CD4-positive, alpha-beta T cell treated with Interleukin-1 beta for 1 hour (primary cell): ENCODE results near the gene IFT52.
A peak's percentile ranks its signal among the peaks of the same experiment; 100 is the strongest.
"Not testable (repeated sequence)": the region's sequence is repeated elsewhere in the genome, so short reads cannot be mapped to it uniquely, and the experiment has no call there.

Source experiments
- DNase-seq, 2 donors: peaks; one replicate each; pipeline ENCODE4 v3.0.0-alpha.2; 2020 to 2022

IFT52 gene

DNA sequence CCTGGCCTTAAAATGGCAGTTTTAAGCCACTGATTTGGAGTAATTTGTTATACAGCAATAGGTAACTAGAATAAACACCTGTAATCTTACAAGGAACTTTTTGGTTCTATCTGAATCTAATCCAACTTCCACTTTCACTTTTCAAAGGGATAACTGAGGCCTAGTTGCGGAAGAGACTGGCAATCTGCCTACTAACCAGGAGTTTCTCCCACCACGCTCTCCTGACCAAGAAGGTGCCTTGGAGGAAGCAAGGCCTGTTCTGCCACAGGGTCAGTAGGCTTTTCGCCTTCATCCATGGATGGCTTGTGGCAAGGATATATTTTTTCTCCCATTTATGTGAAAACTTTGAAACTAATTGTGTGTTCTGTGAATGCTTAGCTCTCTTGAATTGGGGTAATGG is 63.2 kb downstream of the IFT52 start:
- DNase-seq: no peak

DNA sequence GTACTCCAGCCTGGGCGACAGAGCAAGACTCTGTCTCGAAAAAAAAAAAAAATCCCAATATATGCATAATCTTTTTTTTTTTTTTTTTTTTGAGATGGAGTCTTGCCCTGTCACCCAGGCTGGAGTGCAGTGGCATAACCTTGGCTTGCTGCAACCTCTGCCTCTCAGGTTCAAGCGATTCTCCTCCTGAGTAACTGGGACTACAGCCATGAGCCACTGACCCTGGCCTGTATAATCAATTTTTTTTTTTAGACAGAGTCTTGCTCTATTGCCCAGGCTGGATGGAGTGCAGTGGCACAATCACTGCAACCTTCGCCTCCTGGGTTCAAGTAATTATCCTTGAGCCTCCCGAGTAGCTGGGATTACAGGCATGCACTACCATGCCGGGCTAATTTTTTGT is 64.4 kb downstream of the IFT52 start:
- DNase-seq: not testable (repeated sequence)

DNA sequence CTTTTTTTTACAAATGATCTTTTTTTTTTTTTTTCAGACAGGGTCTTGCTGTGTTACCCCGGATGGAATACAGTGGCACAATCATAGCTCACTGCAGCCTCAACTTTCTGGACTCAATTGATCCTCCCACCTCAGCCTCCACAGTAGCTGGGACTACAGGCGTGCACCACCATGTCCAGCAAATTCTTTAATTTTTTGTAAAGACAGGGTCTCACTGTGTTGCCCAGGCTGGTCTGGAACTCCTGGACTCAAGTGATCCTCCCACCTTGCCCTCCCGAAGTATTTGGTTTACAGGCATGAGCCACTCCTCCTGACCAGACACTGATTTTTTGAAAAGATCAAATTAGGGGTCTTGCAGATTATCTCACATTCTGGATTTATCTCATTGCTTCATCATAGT is 65.2 kb downstream of the IFT52 start:
- DNase-seq: no peak

DNA sequence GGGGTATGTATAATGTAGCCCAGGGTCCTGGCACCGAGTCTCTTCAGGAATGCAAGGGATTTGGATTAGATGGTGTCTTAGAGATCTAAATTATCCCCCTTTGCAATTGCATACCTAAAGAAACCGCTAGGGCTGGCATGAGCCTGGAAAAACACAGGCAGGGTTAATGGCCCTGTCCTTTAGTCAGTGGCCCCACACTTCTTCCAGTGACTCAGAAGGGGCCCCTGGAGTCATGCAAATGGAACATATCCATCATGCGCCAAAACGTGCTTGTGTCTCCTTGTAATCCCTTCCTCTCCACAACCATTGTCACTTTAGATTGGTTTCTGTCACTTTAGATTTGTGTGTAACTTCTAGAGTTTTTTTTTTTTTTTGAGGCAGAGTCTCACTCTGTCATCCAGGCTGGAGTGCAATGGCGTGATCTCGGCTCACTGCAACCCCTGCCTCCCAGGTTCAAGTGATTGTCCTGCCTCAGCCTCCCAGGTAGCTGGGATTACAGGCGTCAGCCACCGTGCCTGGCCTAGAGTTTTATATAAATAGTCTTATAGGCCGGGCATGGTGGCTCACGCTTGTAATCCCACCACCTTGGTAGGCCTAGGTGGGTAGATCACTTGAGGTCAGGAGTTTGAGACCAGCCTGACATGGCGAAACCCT is 67.5 kb downstream of the IFT52 start:
- no peak for DNase-seq

DNA sequence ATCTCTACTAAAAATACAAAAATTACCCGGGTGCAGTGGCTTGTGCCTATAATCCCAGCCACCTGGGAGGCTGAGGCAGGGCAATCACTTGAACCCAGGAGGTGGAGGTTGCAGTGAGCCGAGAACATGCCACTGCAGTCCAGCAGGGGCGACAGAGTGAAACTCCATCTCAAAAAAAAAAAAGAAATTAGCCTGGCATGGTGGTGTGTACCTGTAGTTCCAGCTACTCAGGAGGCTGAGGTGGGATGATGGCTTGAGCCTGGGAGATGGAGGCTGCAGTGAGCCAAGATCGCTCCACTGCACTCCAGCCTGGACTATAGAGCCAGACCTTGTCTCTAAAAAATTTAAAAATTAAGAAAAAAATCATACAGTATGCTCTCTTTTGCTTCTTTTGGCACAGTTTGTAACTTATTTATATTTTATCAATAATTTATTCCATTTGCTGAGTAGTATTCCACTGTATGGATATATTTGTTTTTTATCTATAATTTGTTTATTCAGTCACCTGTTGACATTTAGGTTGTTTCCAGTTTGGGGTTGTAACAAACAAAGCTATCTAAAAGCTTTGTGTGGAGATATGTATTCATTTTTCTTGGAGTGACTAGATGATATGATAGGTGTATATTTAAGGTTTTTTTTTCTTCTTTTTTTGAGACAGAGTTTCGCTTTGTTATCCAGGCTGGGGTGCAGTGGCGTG is 68.1 kb downstream of the IFT52 start:
- no peak for DNase-seq

DNA sequence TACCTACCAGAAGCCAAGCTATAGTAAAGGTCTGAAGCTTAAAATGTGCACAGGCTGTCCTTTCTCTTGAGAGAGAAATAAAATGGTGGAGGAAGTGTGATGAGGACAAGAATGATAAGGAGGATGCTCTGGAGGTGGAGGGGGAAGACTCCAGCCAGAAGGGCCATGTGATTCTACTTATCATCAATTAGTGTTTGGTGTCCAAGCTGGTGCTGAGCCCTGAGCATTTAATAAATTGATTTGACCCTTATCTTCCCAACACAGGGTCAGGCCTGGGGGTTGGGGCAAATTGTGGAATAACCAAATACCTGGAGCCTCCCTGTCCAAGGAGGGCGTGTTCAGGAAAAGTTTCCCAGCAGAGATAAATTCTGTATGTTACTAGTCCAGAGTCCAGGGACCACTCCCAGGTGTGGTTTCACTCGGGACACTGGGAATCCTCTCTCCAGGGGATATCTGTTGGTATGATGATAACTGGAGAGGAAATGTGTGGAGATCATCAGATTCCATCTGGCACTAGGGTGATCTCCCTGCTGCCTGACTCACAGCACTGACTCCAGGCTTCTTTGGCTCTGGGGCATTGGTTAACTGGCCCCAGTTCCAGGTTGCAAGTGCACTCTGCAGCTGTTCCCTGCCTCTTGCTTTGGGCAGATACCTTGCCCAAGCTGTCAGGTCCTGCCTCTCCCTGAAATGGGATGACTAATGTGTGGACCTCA is 72.4 kb downstream of the IFT52 start:
- DNase-seq: no peak

DNA sequence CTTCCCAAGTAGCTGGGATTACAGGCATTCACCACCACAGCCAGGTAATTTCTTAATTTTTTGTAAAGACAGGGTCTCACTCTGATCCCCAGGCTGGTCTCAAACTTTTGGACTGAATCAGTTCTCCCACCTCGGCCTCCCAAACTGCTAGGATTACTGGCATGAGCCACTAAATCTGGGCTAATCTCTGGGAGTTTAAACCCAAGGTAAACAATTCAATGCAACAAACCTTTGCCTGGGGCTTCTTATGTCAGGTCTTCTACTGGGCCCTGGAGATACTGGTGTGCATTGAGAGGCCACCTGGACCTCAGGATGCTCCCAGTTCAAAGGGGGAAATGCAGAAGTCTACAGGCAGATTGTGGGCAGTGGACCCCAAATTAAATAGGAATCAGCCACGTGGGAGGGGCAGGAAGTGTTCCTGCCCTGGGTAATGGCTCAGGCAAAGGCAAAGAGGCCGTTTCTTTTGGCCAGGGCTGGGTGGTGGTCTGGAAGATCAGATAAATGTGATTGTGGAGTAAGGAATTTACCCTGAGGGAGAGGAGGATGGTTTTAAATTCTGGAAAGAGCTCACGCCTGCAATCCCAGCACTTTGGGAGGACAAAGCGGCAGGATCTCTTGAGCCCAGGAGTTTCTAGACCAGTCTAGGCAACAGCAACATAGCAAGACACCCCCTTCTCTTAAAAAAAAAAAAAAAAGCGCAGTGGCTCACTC is 74.9 kb downstream of the IFT52 start:
- no peak for DNase-seq

DNA sequence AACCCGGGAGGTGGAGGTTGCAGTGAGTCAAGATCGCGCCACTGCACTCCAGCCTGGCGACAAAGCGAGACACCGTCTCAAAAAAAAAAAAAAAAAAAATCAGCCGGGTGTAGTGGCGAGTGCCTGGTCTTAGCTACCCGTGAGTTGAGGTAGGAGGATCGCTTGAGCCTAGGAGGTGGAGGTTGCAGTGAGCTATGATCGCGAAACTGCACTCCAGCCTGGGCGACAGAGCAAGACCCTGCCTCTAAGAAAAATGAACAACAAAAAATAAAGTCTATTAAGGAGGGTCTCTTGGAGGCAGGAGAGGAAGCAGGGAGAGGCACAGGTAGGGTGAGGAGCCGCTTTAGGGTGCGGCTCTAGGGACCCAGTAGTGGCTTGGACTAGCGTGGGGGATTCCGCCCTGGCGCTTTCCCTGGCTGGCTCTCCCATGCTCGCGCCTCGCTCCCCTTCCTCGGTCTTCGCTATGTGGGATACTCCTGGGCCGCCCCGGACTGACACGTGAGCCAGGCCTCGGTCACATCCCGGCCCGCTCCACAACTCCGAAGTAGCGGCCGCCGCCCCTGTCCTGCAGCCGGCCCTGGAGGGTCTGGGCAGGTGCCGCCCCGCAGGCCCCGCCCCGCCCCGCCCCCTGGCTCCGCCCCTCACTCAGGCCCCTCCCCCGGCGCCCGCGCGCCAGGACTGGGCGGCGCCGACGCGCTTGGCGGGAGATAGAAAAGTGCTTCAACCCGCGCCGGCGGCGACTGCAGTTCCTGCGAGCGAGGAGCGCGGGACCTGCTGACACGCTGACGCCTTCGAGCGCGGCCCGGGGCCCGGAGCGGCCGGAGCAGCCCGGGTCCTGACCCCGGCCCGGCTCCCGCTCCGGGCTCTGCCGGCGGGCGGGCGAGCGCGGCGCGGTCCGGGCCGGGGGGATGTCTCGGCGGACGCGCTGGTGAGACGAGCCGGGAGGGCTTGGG is 75.9 kb downstream of the IFT52 start, which contains the start of gene MYBL2:
TSS of gene MYBL2 (plus strand) at position 739 of the 953 bp plus-strand sequence. CDS start at position 909, 170 bp downstream.
- peak; percentile 75 to 77 for DNase-seq

DNA sequence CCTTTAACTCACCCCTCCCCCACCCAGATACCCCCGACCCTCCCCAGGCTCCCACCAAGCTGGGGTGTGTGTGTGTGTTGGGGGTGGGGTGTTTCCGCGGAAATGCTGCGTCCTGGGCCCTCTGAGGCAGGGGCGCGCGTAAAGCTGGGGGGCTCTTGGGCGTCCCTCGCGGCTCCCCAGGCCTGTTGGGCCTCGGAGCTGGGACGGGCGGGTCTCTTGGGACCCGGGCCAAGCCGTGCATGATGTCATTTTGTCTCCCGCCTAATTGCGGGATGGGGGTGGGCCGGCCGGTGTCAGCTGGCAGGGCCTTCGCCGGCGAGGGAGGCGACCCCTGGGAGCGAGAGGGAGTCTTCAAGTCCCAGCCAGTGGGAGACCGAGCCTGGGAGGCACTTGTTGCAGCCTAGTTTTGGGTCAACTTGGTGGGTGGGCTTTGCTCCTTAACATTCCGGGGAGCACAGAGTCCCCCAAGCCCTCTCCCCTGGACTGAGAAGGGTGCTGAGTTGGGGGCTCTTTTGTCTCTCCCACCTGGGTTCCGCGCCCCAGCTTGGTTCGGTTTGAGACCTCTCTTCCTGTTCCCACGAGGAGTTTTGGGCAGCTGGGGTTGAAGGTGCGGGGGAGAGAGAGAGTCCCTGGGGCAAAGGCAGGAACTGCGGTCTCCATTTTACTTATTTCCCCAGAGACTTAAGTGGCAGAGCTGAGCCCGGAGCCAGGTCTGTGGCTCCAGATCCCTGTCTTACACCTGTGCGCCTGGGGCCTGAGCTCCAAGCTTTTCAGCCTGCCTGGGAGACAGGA is 76.8 kb downstream of the IFT52 start:
- DNase-seq: no peak

DNA sequence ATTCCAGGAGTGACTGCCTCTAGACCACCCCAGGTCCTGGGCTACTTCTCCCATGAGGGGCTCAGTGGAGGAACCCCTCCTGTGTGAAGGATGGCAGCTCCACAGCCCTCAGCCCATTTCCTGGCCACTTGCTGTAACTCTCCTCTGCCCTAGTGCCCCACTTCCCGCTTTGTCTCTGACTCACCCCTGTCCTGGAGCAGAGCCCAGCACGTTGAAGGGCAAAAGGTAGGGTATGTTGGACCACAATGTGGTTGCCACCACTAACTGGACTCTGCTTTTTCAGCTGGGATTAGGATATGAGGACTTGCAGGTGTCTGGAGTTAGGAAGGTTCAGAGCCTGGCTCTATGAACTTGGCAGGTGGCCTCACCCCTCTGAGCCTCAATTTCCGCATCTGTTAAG is 78.6 kb downstream of the IFT52 start:
- DNase-seq: no peak

DNA sequence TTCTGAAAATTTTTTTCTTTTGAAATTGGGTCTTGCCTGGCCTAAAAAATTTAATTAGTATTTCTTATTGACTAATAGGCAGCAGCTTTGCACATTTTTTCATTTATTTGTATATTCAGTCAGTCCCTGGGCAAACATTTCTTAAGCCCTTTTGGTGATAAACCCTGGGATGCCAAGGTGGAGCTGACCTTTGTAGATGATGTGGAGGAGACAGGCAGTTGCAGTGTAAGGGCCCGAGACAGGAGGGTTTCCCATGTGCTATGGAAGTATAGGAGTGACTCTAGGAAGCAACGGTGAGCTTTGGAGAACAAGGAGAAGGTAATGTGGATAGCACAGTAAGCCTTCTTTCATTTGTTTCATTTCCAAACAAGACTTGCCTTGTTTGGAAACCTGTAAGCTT is 79.7 kb downstream of the IFT52 start:
- no peak for DNase-seq

DNA sequence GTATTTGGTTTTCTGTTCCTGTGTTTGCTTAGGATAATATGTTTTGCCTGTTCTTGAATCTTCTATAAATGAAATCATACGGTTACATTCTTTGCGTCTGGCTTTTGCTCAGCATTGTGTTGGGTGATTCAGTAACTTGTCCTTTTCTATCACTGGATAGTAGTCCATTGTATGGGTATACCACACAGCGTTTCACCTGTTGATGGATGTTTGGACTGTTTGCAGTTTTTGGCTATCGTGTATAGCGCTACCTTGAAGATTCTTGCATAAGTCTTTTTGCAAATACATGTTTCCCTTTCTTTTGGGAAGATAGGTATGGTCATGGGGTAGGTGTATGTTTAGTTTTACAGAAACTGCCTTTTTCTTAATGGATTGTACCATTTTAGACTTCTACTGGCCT is 85.6 kb downstream of the IFT52 start:
- no peak for DNase-seq

DNA sequence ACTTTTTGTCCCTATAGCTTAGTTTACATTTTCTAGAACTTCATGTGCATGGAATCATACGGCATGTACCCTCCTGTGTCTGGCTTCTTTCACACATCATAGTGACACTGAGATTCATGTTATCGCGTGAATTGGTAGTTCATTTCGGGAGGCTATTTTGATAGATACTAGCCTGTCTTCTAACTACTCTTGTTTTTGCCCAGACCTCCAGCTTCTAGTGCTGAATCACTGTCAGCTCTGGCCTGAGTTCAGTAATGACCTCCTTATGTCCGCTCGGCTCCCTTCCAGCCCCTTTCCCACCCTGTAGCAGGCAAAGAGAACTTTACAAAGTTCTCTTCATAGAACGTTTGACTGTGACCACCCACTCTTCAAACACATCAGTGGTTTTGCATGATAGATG is 90.2 kb downstream of the IFT52 start:
- DNase-seq: no peak

DNA sequence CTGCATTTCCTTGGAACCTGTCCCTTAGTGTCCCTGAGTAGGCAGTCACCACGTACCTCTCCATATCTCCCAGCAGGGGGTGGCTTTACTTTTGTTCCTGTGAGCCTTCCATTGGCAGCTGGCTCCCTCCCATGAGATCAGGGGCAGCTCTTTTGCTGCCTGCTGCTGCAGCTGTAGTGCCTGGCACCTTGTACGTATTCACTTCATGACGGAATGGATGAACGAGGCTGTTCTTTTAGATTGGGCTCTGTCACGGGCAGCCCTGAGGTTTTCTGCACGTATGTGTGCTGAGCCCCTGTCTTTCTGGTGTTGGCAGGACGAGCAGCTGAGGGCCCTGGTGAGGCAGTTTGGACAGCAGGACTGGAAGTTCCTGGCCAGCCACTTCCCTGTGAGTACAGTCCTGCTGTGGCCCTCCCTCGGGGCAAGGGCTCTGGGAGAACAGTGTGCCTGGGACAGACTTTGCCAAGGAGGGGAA is 90.8 kb downstream of the IFT52 start:
- DNase-seq: peak in 1 of 2 donors; percentile 36

DNA sequence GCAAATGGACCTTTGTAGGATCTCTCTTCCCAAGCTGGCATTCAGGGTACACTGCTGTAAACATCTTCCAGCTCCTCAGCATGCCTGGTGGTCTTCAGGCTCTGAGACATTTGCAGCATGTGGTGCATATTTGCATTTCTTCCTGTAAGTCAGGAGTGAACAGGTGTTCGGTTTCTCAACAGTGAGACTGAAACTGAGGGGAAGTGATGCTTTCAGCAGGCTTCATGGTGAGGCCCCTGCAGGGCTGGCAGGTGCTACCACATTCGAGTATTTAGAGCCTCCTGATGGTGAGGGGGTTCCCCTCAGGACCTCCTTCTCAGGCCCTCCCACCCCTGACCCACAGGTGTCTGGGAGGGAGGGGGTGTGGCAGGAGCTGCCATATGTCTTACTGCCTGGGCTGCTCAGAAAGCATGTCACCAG is 91.3 kb downstream of the IFT52 start:
- DNase-seq: peak in 1 of 2 donors; percentile 84

DNA sequence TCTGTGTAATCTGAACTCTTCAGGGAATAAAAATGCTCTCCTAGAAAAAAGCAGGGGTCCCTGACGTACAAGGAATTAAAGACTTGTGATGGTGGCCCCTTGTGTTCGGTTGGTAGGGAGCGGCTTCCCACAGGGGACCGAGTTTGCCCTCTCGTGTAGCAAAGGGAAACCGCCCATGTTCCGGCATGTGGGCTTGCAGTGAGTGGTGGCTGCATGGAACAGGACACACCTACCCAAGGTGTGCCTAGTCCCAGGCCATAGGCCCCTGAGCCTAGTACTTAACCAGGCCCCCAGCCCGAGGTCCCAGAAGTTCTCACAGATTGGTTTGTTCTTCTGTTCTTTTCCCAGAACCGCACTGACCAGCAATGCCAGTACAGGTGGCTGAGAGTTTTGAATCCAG is 91.7 kb downstream of the IFT52 start:
- no peak for DNase-seq

DNA sequence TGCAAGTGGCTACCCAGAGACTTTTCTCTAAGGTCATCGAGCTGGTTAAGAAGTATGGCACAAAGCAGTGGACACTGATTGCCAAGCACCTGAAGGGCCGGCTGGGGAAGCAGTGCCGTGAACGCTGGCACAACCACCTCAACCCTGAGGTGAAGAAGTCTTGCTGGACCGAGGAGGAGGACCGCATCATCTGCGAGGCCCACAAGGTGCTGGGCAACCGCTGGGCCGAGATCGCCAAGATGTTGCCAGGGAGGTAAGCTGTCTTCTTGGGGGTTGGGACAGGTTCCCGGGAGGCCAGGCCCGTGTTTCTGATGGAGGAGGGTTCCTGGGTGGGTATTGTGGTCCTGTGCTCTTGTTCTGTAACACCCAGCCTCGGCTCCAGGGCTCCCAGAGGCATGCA is 96.1 kb downstream of the IFT52 start:
- no peak for DNase-seq

DNA sequence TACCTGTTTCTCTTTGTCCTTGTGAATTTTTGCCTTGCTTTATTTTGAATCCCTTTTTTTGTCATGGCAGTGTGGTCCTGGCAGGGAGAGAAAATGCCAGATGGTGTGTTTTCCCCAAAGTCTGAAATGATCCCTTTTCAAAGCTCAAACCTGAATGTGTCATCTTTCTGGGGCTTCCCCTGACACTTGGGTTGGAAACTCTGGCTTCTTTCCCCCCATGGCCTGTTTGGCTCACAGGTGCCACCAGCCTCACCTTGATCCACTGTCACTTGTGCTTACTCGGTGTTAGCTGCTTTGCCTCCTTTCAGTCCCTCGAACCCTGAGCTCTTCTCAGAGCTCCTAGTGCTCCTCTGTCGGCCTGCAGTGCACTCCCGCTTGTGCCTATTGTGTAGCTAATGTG is 98.4 kb downstream of the IFT52 start:
- no peak for DNase-seq

DNA sequence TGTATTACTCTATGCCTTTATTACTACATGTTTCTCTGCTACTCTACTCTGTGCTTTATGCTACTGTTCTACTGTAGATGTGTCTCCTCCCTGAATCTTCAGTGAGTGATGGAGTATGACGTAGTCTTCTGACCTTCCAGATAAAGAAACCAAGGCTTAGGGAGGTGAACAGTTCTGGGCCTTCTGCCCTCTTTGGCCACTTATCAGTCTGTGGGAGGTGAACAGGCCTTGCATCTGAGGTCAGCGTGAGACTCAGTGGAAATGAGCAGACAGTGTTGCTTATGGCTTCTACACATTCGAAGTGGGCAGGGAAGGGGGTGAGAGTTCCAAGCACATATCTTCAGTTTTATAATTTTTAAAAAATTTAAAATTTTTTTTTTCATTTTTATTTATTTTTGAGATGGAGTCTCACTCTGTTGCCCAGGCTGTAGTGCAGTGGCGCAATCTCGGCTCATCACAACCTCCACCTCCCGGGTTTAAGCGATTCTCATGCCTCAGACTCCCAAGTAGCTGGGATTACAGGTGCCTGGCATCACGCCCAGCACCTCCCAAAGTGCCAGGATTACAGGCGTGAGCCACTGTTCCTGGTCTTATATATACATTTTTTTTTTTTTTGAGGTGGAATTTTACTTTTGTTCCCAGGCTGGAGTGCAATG is 100.3 kb downstream of the IFT52 start:
- no peak for DNase-seq

DNA sequence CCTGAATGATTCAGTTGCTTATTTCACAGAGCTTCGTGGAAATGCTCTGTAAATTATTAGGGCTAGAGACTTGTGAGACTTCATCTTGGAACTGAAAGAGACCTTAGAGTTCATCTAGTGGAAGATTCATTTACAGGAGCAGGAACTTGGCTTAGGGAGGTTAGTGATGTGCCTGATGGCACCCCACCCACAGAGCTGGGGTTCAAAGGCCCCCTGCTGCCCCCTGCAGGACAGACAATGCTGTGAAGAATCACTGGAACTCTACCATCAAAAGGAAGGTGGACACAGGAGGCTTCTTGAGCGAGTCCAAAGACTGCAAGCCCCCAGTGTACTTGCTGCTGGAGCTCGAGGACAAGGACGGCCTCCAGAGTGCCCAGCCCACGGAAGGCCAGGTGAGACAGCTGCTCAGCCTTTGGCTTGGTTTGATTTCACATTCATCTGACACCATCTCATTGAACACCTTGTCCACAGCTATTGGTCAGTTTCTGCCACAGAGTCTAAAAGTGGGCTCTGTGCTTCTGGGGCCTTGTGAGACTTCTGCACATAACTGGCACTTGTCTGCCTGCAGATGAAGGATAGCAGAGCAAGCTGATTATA is 101.3 kb downstream of the IFT52 start:
- DNase-seq: peak; percentile 55 to 63
